GM23338 (cell line): ENCODE data around the gene IGSF9B. TPM values are rescaled to one million over a fixed set of nuclear protein-coding genes. Genes with fewer than 3 reads are reported as not detected.

Experiments used
- ATAC-seq: fragments of 200-7000 bp; cut with Tn5 transposase; 3 replicates; pipeline ENCODE4 v1.9.1; 2020
- DNase-seq: peaks from one replicate; pipeline ENCODE4 v3.0.0-alpha.2; 2015; ENCODE audit warnings: low spot score
- H2AFZ ChIP-seq: fragments of 200-600 bp; sonication (generic); 2 replicates; pipeline ENCODE4 v1.8.0; 2016; ENCODE audit warnings: antibody characterized with exemption, mild to moderate bottlenecking, moderate library complexity
- H3F3A ChIP-seq: fragments of 200-600 bp; sonication (generic); replicated peaks from 2 replicates; pipeline ENCODE4 v1.8.0; 2017; ENCODE audit warnings: antibody characterized with exemption, mixed run types, low read depth
- H3K27ac ChIP-seq: fragments of 200-600 bp; sonication (generic); 2 replicates; pipeline ENCODE4 v1.6.1; 2016; ENCODE audit warnings: low read depth
- H3K27me3 ChIP-seq: fragments of 200-600 bp; sonication (generic); 2 replicates; pipeline ENCODE4 v1.8.0; 2016; ENCODE audit warnings: mild to moderate bottlenecking, mixed run types, moderate library complexity; ENCODE audit not compliant: insufficient read depth
- H3K36me3 ChIP-seq: fragments of 200-600 bp; sonication (generic); 2 replicates; pipeline ENCODE4 v1.8.0; 2016; ENCODE audit warnings: mild to moderate bottlenecking; ENCODE audit not compliant: insufficient read depth
- H3K4me1 ChIP-seq: fragments of 200-600 bp; sonication (generic); 2 replicates; pipeline ENCODE4 v1.8.0; 2016; ENCODE audit warnings: mild to moderate bottlenecking, moderate library complexity; ENCODE audit not compliant: insufficient read depth
- H3K4me2 ChIP-seq: fragments of 200-600 bp; sonication (generic); 2 replicates; pipeline ENCODE4 v1.7.1; 2017; ENCODE audit warnings: mixed run types
- H3K4me3 ChIP-seq: fragments of 200-600 bp; sonication (generic); 2 replicates; pipeline ENCODE4 v1.6.1; 2016; ENCODE audit warnings: mixed run types
- H3K79me2 ChIP-seq: fragments of 200-600 bp; sonication (generic); replicated peaks from 2 replicates; pipeline ENCODE4 v1.8.0; 2017; ENCODE audit warnings: mild to moderate bottlenecking; ENCODE audit not compliant: insufficient read depth
- H3K9me2 ChIP-seq: fragments of 200-600 bp; sonication (generic); 2 replicates; pipeline ENCODE4 v1.8.0; 2017; ENCODE audit not compliant: insufficient read depth
- H4K20me1 ChIP-seq: fragments of 200-600 bp; sonication (generic); replicated peaks from 2 replicates; pipeline ENCODE4 v1.8.0; 2017; ENCODE audit warnings: mild to moderate bottlenecking; ENCODE audit not compliant: insufficient read depth
- H3K27ac Mint-ChIP-seq: 2 replicates; pipeline ENCODE4 v1.8.0; 2020; ENCODE audit warnings: inconsistent platforms, mild to moderate bottlenecking, moderate library complexity, mixed read lengths
- H3K27me3 Mint-ChIP-seq: 3 replicates; pipeline ENCODE4 v1.8.0; 2022; ENCODE audit warnings: low read depth, mild to moderate bottlenecking, moderate library complexity, mixed read lengths, inconsistent platforms; ENCODE audit not compliant: insufficient read depth, poor library complexity
- H3K36me3 Mint-ChIP-seq: 3 replicates; pipeline ENCODE4 v1.8.0; 2021; ENCODE audit warnings: low read depth, mild to moderate bottlenecking, inconsistent platforms, moderate library complexity, mixed read lengths
- H3K4me1 Mint-ChIP-seq: 3 replicates; pipeline ENCODE4 v1.8.0; 2020; ENCODE audit warnings: mild to moderate bottlenecking, inconsistent platforms, mixed read lengths
- H3K4me3 Mint-ChIP-seq: 3 replicates; pipeline ENCODE4 v1.8.0; 2021; ENCODE audit warnings: moderate library complexity, mild to moderate bottlenecking, inconsistent platforms, mixed read lengths
- H3K9me3 Mint-ChIP-seq: 3 replicates; pipeline ENCODE4 v1.8.0; 2020; ENCODE audit warnings: moderate library complexity, mild to moderate bottlenecking, inconsistent platforms, mixed read lengths
- CREB1 ChIP-seq: fragments of 250-450 bp; sonication (Bioruptor Pico); IDR thresholded peaks from 2 replicates; pipeline ENCODE4 v1.5.0; 2020; ENCODE audit warnings: low read depth, mild to moderate bottlenecking, moderate library complexity
- CTCF ChIP-seq, 2 experiments: fragments of 200-600 bp in 1 of 2; sonication (generic) in 1 of 2; conservative IDR thresholded peaks; 2 replicates each; pipeline versions ENCODE4 v1.5.1 to v1.6.1; 2016 to 2017; ENCODE audit warnings: antibody characterized with exemption in 2 of 2, low read depth in 2 of 2, mild to moderate bottlenecking in 2 of 2, moderate library complexity in 1 of 2
- EZH2phosphoT487 ChIP-seq: fragments of 200-600 bp; sonication (generic); IDR thresholded peaks from one replicate; pipeline ENCODE4 v1.8.1; 2018; ENCODE audit warnings: antibody characterized with exemption; ENCODE audit not compliant: unreplicated experiment
- JUNB ChIP-seq: IDR thresholded peaks from one replicate; pipeline ENCODE4 v1.6.1; 2016; ENCODE audit warnings: antibody characterized with exemption; ENCODE audit not compliant: unreplicated experiment
- NANOG ChIP-seq: IDR thresholded peaks from 2 replicates; pipeline ENCODE4 v1.6.1; 2016; ENCODE audit warnings: antibody characterized with exemption, borderline replicate concordance
- STAT1 ChIP-seq: IDR thresholded peaks from one replicate; pipeline ENCODE4 v1.6.1; 2016; ENCODE audit warnings: antibody characterized with exemption; ENCODE audit not compliant: unreplicated experiment
- ZNF114 ChIP-seq: fragments of 250-450 bp; sonication (Bioruptor Pico); IDR thresholded peaks from 2 replicates; pipeline ENCODE4 v1.5.0; 2020; ENCODE audit warnings: mild to moderate bottlenecking, moderate library complexity
- ZNF462 ChIP-seq: fragments of 250-450 bp; sonication (Bioruptor Pico); IDR thresholded peaks from 2 replicates; pipeline ENCODE4 v1.5.0; 2020; ENCODE audit warnings: mild to moderate bottlenecking, moderate library complexity
- polyA plus RNA-seq: library from polyadenylated mRNA; unstranded; fragments of >200 nt; fragmentation: Nextera tagmentation; extraction: Ambion mirVana; gene quantifications from 2 replicates; pipeline ENCODE4 v1.2.1, GENCODE V29; 2016
- total RNA-seq: library from RNA; depleted of rRNA; stranded (reverse); fragments of >200 nt; shearing (Covaris generic); gene quantifications from 2 replicates; pipeline ENCODE4 v1.2.3, GENCODE V29; 2014

Gene IGSF9B
- total and polyA plus RNA-seq, 2 experiments from 2014 or later = 8.7 to 51.2 TPM

GRCh38 chr11:133942577-133942976, 14.2 kb downstream of the IGSF9B start (continued):
- TF ChIP-seq ZNF462 (no peak), JUNB (no peak), EZH2phosphoT487 (no peak), ZNF114 (CRISPR knock-in tag) (no peak)

GRCh38 chr11:133941546-133941945, 15.2 kb downstream of the IGSF9B start:
- H3K9me2 ChIP-seq = no peaks in the 10 kb centered on the region
- no peaks in the 10 kb centered on the region for H3K27me3 ChIP-seq
- no peak overlapping the region for H3K27ac ChIP-seq
- H3K36me3 ChIP-seq = peaks cover 14% of the 10 kb centered on the region
- no peak overlapping the region for H3K4me3 Mint-ChIP-seq
- H2AFZ ChIP-seq = no peak overlapping the region
- peaks cover 67% of the 10 kb centered on the region for H3K36me3 Mint-ChIP-seq
- no peak for DNase-seq
- H3K79me2 ChIP-seq = peaks cover 30% of the 10 kb centered on the region
- H3K4me1 ChIP-seq = peaks cover 2% of the 10 kb centered on the region; the same call in 1 of the 2 replicates
- peaks cover 14% of the 10 kb centered on the region for H4K20me1 ChIP-seq
- H3K27ac Mint-ChIP-seq = peak overlapping the region; percentile 21; the same call in 1 of the 2 replicates
- no peak overlapping the region for H3K4me3 ChIP-seq
- no peak for ATAC-seq
- no peak for TF ChIP-seq EZH2phosphoT487
- no peak for TF ChIP-seq STAT1
- no peak for TF ChIP-seq ZNF462
- no peak for TF ChIP-seq NANOG
- TF ChIP-seq CREB1 = no peak
- TF ChIP-seq CTCF (conservative IDR thresholded peaks at IDR 0.05; ENCODE audit: low read depth in 2 of 2) = no peak
- H3K9me3 Mint-ChIP-seq = no peaks in the 10 kb centered on the region; the same call in 2 of the 3 replicates
- no peaks in the 10 kb centered on the region for H3F3A ChIP-seq
- H3K4me2 ChIP-seq = no peak overlapping the region
- H3K4me1 Mint-ChIP-seq = peaks cover 13% of the 10 kb centered on the region
- H3K27me3 Mint-ChIP-seq = peaks cover 2% of the 10 kb centered on the region
